HG03432 (cell line): ENCODE measurements around the gene PJA2.

Experiments used
- ATAC-seq: cut with Tn5 transposase; IDR thresholded peaks from one replicate; pipeline ENCODE4 v1.9.1; 2021; ENCODE audit warnings: mild to moderate bottlenecking, moderate library complexity; ENCODE audit not compliant: unreplicated experiment

Gene PJA2

GRCh38 chr5:109350537-109351270, 59.1 kb downstream of the PJA2 start:
- no peak for ATAC-seq

GRCh38 chr5:109349388-109349787, 60.4 kb downstream of the PJA2 start:
- ATAC-seq: no peak

GRCh38 chr5:109347252-109347888, 62.4 kb downstream of the PJA2 start:
- no peak for ATAC-seq

- no peak for ATAC-seq
Observed at GRCh38 chr5:109345699-109346098, 64.1 kb downstream of the PJA2 start.

- no peak for ATAC-seq
Observed at GRCh38 chr5:109340351-109340750, 69.4 kb downstream of the PJA2 start.

- ATAC-seq: no peak
Observed at GRCh38 chr5:109335114-109335513, 74.7 kb downstream of the PJA2 start.

GRCh38 chr5:109334056-109334455, 75.7 kb downstream of the PJA2 start:
- no peak for ATAC-seq

GRCh38 chr5:109329333-109330237, 80.2 kb downstream of the PJA2 start:
- ATAC-seq: no peak

GRCh38 chr5:109328626-109329025, 81.1 kb downstream of the PJA2 start:
- ATAC-seq: no peak

- no peak for ATAC-seq
Observed at GRCh38 chr5:109327570-109327969, 82.2 kb downstream of the PJA2 start.

- ATAC-seq: no peak
Observed at GRCh38 chr5:109326919-109327318, 82.9 kb downstream of the PJA2 start.

GRCh38 chr5:109325456-109325855, 84.3 kb downstream of the PJA2 start:
- no peak for ATAC-seq

GRCh38 chr5:109324931-109325330, 84.8 kb downstream of the PJA2 start:
- ATAC-seq: no peak

GRCh38 chr5:109324351-109324750, 85.4 kb downstream of the PJA2 start:
- no peak for ATAC-seq

- ATAC-seq: no peak
Observed at GRCh38 chr5:109322694-109323093, 87.1 kb downstream of the PJA2 start.

- no peak for ATAC-seq
Observed at GRCh38 chr5:109319351-109319750, 90.4 kb downstream of the PJA2 start.

GRCh38 chr5:109318455-109319108, 91.2 kb downstream of the PJA2 start:
- ATAC-seq: no peak

GRCh38 chr5:109316634-109317033, 93.1 kb downstream of the PJA2 start:
- no peak for ATAC-seq

- ATAC-seq: no peak
Observed at GRCh38 chr5:109315245-109315644, 94.5 kb downstream of the PJA2 start.

GRCh38 chr5:109313127-109313526, 96.6 kb downstream of the PJA2 start:
- no peak for ATAC-seq

- ATAC-seq: no peak
Observed at GRCh38 chr5:109312695-109313094, 97.1 kb downstream of the PJA2 start.
